ENCODE results near the gene ALDOC.
A peak's percentile ranks its signal among the peaks of the same experiment; 100 is the strongest.

ALDOC gene

DNA sequence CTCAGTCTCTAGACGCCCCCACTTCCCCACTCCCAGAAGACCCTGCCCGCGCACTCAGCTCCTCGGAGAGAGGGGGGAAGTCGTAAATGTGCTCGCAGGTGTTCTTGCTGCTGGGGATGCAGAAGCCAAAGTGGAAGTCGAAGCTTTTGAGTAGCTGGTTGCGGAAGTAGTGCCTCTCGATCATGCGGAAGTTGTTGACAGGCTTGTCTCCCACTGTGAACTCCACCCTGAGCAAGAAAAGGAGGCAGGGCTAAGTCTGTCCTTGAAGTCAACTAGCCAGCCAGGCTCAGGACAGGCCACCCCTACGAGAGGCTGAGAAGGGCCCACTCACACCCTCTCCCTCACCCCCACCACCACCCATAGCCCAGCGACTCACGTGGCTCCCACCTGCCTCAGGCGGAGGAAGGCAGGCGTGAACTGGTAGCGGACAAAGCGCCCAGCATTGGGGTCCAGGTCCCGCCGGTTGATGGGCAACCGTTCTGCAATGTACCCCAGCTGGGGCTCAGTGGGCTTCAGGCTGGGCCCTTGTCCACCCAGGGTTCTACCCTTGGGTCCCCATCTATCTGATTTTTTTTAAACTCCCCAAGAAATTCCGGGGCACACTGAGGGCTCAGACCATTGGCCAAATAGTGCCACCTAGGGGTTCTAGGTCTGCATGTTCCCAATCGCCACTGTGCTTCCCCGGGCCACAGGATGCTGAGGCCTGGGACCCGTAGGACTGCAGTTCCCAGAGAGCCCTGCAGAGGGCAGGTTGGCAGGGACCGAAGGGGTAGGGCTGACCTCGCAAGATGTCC lies 28.9 kb downstream of the ALDOC start:
- Histone ChIP-seq H3K27ac (no peak overlapping the region), H3K9me3 (ENCODE audit: severe bottlenecking) (no peaks in the 10 kb centered on the region), H3K4me3 (ENCODE audit: low read depth, low read length) (no peak overlapping the region), H3K36me3 (peaks cover 18% of the 10 kb centered on the region), H3K27me3 (ENCODE audit: insufficient read depth, low read depth, severe bottlenecking) (no peaks in the 10 kb centered on the region)
- peak; percentile 83 for DNase-seq
- TF ChIP-seq, protein P1, sequence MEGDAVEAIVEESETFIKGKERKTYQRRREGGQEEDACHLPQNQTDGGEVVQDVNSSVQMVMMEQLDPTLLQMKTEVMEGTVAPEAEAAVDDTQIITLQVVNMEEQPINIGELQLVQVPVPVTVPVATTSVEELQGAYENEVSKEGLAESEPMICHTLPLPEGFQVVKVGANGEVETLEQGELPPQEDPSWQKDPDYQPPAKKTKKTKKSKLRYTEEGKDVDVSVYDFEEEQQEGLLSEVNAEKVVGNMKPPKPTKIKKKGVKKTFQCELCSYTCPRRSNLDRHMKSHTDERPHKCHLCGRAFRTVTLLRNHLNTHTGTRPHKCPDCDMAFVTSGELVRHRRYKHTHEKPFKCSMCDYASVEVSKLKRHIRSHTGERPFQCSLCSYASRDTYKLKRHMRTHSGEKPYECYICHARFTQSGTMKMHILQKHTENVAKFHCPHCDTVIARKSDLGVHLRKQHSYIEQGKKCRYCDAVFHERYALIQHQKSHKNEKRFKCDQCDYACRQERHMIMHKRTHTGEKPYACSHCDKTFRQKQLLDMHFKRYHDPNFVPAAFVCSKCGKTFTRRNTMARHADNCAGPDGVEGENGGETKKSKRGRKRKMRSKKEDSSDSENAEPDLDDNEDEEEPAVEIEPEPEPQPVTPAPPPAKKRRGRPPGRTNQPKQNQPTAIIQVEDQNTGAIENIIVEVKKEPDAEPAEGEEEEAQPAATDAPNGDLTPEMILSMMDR (IDR thresholded peaks at IDR 0.05; ENCODE audit: low read depth, low read length): peak; percentile 91

DNA sequence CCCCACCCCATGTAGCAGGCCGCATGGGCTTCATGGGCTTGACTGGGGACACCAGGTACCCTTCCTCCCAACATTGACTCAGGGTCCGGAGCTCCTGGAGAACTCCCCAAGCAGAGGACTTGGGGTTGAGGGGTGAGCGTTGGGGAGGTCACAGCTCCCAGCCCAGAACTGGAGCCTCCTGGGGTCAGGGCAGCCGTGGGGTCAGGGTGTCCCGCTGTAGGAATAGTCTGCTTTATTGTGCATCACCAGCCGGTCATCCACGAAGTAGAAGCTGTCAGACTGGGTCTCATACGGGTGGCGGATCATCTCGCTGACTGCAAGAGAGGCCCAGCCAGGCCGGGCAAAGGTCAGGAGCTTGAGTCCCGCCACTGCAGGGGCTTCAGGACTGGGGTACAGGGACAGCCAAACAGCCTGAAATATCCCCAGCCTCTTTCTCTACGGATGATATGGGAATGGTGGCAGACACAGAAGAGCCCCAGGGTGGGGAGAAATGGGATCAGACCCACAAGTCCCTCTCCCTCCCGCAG lies 29.5 kb downstream of the ALDOC start:
- peaks cover 18% of the 10 kb centered on the region for H3K36me3 ChIP-seq
- TF ChIP-seq, protein P1 (IDR thresholded peaks at IDR 0.05; ENCODE audit: low read depth, low read length): no peak
- H3K27ac ChIP-seq: no peak overlapping the region
- no peak for DNase-seq
- no peaks in the 10 kb centered on the region for H3K9me3 ChIP-seq (ENCODE audit: severe bottlenecking)
- H3K27me3 ChIP-seq (ENCODE audit: insufficient read depth, low read depth, severe bottlenecking): no peaks in the 10 kb centered on the region
- H3K4me3 ChIP-seq (ENCODE audit: low read depth, low read length): no peak overlapping the region

DNA sequence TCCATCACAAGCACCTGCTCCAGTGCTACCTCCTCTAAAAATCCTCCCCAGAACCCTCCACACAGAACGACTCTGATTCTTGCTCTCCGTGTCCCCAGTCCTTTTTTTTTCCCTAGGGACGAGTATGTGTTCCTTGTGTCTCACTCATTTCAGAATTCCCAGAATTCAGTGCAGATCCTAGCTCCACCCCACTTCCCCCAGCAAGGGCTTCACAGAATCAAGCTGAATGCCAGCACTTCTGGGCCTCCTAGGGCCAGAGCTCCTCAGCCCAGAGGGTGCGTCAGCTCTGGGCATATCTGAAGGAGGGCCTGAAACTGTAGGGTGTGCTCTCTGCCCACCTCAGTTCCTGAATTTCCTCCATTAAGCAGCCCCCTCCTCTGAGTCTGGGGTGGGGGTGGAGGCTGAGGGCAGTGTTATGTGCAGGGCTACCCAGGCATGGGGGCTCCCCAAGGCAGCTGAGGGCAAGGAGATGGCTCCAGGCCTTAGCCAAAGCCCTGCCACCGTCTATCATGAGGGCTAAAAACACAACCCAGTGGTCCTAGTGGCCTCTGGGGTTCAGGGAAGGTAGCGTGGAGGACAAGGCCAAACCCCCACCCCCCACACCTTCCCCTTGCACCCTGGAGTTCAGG lies 30.8 kb downstream of the ALDOC start:
- TF ChIP-seq, protein P1 (IDR thresholded peaks at IDR 0.05; ENCODE audit: low read depth, low read length): no peak
- no peak for DNase-seq
- Histone ChIP-seq H3K36me3 (peaks cover 18% of the 10 kb centered on the region), H3K9me3 (ENCODE audit: severe bottlenecking) (no peaks in the 10 kb centered on the region), H3K4me3 (ENCODE audit: low read depth, low read length) (no peak overlapping the region), H3K27ac (no peak overlapping the region), H3K27me3 (ENCODE audit: insufficient read depth, low read depth, severe bottlenecking) (no peaks in the 10 kb centered on the region)

DNA sequence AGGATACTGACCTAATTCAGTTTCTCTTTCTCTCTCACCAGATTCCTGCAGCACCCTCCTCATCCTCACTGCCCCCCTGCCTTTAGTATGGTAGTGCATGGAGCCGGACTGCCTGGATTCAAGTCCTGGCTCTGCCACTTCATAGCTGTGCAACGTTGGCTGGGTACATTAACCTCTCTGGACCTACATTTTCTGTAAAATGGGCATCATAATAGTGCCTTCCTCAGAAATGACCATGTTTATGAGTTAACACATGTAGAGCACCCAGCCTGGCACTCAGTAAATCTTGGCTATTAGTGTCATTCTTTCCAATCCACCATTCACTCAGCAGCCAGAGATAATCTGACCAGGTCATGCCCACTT lies 31.6 kb downstream of the ALDOC start:
- H3K9me3 ChIP-seq (ENCODE audit: severe bottlenecking): no peaks in the 10 kb centered on the region
- DNase-seq: no peak
- TF ChIP-seq, protein P1 (IDR thresholded peaks at IDR 0.05; ENCODE audit: low read depth, low read length): no peak
- peaks cover 18% of the 10 kb centered on the region for H3K36me3 ChIP-seq
- no peak overlapping the region; the same call in 1 of the 2 replicates for H3K27ac ChIP-seq
- no peaks in the 10 kb centered on the region for H3K27me3 ChIP-seq (ENCODE audit: insufficient read depth, low read depth, severe bottlenecking)
- no peak overlapping the region for H3K4me3 ChIP-seq (ENCODE audit: low read depth, low read length)

DNA sequence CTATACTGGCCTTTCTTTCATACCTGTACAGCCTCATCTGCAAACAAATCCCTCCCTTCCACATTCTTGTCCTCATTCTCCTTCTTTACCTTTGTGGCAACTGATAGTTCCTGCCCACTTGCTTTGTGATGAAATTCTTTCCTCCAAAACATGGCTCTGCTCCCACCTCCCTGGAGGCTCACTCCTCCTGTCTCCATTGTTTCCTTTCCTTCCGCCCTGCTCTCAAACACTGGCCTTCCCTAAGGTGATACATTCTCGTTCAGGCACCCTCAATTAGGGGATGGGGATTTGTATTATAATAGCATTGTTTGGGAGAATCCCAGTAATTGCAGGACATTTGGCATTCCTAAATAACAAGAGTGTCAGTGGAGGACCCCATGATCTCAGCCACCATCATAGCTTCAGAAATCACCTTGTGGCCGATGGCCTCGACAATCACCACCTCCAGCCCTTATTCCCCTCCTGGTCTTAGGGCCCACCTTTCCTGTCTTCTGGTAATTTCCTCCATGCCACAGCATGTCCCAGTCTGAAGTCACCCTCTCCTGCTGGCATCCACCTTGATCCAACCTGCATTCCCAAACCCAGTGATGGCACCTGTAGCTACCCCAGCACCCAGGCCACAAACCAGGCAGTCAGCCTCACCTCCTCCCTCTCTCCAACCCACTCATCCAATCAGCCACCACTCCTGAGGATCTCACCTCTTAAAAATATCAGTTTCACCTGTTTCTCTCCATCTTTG lies 32.1 kb downstream of the ALDOC start:
- Histone ChIP-seq H3K9me3 (ENCODE audit: severe bottlenecking) (no peaks in the 10 kb centered on the region), H3K36me3 (peaks cover 18% of the 10 kb centered on the region), H3K27ac (no peak overlapping the region), H3K27me3 (ENCODE audit: insufficient read depth, low read depth, severe bottlenecking) (no peaks in the 10 kb centered on the region), H3K4me3 (ENCODE audit: low read depth, low read length) (no peak overlapping the region)
- DNase-seq: no peak
- TF ChIP-seq, protein P1 (IDR thresholded peaks at IDR 0.05; ENCODE audit: low read depth, low read length): no peak

Measured in WERI-Rb-1 (cell line).